ENCODE measurements around the gene TADA2B.
"Not testable (repeated sequence)": the region's sequence is repeated elsewhere in the genome, so short reads cannot be mapped to it uniquely, and the experiment has no call there.

Gene TADA2B

DNA sequence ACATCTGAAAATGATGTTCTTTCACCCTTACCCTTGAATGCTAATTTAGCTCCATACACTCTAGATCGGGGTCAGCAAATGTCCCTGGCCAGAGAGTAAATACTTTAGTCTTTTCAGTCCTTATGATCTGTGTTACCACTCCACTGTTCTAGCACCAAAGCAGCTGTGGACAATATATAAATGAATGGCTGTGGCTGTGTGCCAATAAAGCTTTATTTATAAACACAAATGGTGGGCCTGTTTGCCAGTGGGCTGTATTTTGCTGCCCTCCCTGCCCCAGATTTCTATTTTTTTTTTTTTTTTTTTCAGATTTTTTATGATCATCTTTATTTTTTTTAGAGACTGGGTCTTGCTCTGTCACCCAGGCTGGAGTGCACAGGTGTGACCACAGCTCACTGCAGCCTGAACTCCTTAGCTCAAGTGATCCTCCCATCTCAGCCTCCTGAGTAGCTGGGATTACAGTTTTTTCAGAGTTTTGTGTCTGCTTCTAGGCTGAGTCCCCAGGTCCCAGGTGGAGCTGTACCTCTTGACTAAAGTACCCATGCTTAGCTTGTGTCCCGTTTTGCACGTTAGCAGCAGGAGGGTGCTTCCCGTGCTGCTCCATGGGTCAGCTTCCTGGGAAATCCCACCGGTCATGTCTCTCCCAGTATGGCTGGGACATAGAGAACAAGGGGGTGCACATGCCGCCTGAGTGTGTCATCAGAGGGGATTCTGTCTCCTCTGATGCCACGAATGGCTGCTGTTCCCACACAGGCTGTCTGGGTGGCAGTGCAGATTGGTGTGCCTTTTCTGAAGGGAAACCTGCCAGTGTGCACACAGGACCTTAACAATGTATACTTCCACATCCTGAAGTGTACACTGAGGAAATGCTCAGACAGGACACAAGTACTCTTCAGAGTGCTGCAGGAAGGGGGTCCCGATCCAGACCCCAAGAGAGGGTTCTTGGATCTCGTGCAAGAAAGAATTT lies 40.7 kb downstream of the TADA2B start:
- FAIRE-seq = no peak

GRCh38 chr4:7084564-7084961 lies 41.4 kb downstream of the TADA2B start:
- not testable (repeated sequence) for FAIRE-seq

- peak; percentile 61 for FAIRE-seq
These were observed 43.2 kb downstream of the TADA2B start for GRCh38 chr4:7086384-7086783.

GRCh38 chr4:7087036-7087435 lies 43.9 kb downstream of the TADA2B start:
- no peak for FAIRE-seq

DNA sequence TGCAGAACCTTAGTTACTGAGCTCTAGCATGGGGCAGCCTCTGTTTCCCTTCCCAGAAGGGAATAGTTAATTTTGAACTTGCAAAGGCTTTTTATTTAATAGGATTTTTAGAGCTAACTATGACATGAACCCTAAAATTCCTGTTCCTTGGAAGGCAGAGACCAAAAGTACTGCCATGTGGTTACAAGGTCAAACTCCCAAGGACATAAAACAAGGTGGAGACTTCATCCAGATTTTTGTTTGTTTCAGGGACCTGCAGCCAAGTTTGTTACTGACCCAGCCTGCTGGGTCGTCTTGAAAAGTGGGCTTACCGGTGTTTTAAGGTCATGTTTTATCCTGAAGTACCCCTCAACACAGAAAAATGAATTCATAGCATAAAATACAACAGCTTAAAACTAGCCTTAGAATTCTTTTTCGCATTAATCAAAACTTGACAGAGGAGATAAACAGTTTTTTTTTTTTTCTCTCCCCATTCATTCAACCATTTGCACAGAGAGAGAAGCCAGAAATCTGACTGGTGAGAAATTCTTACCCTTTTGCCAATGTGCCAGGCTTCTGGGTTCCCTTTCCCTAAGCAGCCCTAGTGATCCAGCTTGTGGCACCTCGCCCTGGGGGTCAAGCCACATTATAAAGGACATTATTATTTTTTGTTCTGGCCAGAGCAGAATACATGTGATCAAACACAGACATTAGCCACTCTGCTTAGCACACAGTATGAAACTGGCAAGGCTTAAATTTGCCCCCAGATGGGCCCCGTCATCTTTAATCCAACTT lies 46.2 kb downstream of the TADA2B start:
- no peak for FAIRE-seq

GRCh38 chr4:7092026-7092425 lies 48.9 kb downstream of the TADA2B start:
- no peak for FAIRE-seq

- FAIRE-seq = no peak
These were observed 51.7 kb downstream of the TADA2B start for GRCh38 chr4:7094916-7095315.

DNA sequence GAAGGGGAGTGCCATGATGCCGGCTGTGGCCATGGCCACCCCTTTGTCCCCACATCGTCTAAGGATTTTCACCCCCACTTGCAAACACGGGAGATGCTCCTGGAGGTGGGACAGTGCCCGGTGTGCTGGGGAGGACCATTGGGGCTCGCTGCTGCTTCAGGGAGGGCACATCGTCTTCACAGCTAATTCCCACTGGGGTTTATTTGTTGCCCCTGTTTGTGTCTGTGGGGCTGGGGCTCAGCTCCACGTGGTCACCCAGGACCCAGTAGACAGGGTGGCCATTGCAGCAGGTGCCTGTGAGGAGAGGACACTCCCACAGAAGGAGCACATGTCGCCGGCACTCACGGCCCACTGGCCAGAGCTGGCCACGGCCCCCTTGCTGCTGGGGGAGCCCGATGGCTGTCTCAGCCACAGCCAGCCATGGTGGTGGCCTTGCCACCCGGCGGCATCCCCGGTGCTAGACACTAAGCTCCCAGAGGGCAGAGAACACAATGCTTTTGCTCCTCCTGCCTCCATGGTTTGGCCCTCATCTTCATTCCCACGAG lies 52.5 kb downstream of the TADA2B start:
- no peak for FAIRE-seq

DNA sequence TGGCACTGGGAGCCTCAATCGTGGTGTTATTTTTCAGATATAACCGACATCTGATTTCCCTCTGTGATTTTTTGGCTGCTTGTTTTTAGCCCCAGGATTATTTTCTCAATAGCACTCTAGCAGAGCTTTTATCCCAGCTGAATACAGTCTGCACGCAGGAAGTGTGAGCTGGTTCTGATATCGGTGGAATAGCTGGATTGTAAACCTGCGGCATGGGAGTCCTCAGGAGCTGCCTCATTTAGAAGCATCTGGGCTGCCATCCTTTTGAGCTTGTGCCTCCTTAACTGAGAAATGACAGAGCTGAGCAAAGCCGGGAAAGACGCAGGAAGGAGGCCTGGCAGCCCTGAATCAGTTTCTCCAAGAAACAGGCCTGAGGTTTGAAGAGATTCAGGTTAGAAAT lies 53.1 kb downstream of the TADA2B start:
- FAIRE-seq = no peak

- no peak for FAIRE-seq
These were observed 58.7 kb downstream of the TADA2B start for GRCh38 chr4:7101692-7102515.

GRCh38 chr4:7102516-7102909 lies 59.3 kb downstream of the TADA2B start:
- FAIRE-seq = not testable (repeated sequence)

GRCh38 chr4:7103031-7103606 lies 59.9 kb downstream of the TADA2B start:
- FAIRE-seq = no peak

DNA sequence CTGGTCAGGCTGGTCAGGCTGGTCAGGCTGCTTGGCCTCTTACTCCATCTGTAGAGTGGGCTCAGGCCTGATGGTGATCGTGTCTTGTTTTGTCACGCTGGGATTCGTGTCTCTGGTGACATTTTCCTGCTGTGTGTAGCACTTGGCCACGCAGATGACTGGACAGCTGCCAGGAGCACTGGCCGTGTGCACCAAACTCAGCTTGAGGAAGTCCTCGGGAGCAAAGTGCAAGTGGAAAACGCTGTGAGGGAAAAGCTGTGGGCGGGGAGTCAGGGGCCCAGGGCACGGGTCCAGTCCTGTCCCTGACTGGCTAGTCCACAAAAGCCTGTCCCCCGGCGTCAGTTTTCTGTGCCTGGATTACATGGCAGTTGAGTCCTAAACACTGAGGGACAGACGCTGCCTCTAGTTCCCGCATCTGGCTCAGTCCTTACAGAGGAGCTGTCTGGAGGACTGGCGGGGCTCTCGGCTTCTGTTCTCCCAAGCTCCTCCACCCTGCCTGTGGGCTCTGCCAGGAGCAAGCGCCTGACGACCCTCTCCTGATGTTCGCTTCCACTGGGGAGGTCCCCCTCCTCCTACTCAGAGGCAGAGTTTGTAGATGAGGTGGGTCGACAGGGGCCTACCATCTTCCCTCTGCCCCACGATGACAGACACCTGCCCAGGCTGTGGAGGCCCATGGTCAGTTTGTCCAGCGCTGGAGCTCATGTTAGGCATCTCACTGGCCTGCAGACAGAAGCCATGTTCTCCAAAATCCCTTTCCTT lies 60.6 kb downstream of the TADA2B start:
- FAIRE-seq = no peak

DNA sequence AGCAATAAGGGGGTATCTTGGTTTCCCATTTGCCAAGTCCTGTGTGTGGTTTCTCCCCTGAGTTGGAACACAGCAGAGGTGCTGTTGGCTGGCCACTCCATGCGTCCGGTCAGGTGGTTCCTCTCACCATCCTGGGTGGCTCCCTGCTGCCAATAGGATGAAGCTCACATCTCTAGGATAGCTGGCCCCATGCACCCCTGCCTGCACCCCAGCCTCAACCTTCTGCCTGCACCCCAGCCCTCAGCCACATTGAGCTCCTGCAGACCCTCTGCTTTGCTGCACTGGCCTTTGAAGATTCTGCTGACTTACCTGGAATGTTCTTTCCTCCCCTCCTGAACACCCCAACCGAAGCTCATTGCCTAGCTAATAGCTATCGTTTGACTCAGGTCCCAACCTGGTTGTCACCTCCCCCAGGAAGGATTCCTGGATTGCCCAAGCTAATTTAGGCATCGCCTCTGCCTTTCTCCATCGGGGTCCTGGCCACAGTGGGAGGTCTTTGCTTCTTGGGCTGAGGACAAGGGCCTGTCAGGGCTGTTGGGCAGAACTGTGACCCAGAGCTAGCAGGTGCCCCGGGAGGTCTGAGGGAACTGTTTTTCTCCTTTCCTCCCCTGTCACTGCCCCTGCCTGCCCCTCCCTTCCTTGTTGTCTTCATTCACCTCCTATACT lies 61.3 kb downstream of the TADA2B start:
- no peak for FAIRE-seq

- FAIRE-seq = no peak
These were observed 62.1 kb downstream of the TADA2B start for GRCh38 chr4:7105276-7105675.

- no peak for FAIRE-seq
These were observed 64.2 kb downstream of the TADA2B start for GRCh38 chr4:7107166-7107905.

Data from endometrium (tissue), 2 donors.